RWPE1 (cell line): ENCODE data around the gene EXOSC10.

Source experiments
- CTCF ChIA-PET: fragments of 350-600 bp; sonication (Branson Sonifier 250); formaldehyde crosslinking; extraction: SDS; loops from one replicate; lab custom pipeline; 2021; lab: Yijun Ruan, JAX
- POLR2A ChIA-PET: fragments of 400-600 bp; formaldehyde crosslinking; extraction: SDS; loops from one replicate; lab custom pipeline; 2020; ENCODE audit warnings: antibody characterized with exemption; ENCODE audit not compliant: low non-redundant PET; lab: Yijun Ruan, JAX
- DNase-seq: peaks from one replicate; pipeline ENCODE4 v3.0.0; 2012; ENCODE audit warnings: low spot score
- H3K27ac ChIP-seq: fragments of 450-650 bp; 2 replicates; pipeline ENCODE4 v1.5.1; 2017
- CTCF ChIP-seq: fragments of 450-650 bp; conservative IDR thresholded peaks from 2 replicates; pipeline ENCODE4 v1.5.1; 2017; ENCODE audit warnings: low read depth, mild to moderate bottlenecking

The EXOSC10 gene

GRCh38 chr1:11142618-11143391, 43.1 kb upstream of the EXOSC10 start:
- no peak for DNase-seq
- ChIA-PET POLR2A (no interaction called here), CTCF (no interaction called here)
- H3K27ac ChIP-seq, result no peak overlapping the region
- TF ChIP-seq CTCF, result no peak

DNA sequence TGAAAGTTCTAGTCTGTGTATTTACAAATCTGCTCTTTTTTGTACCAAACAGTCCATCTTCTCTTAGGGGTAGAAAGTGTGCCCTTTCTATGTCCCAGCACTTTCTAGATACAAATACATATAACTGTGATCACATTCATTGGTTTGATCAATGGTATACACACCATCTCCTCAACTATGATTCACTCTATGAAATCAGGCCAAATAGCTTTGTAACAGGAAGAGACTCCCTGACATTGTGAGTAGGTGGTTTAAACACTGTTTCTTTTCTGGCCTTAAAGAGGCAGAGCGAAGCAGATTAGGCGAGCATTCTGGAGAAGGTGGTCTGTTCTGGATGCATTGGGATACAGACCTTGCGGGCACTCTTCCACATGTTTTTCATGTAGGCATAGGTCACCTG, 39.3 kb upstream of the EXOSC10 start:
- DNase-seq, result no peak
- ChIA-PET CTCF (interaction anchor here (0.6 kb wide), 1 partner anchor 272 kb away, joined by 3 read pairs; no protein-coding TSS in a partner anchor), POLR2A (no interaction called here)
- no peak for TF ChIP-seq CTCF
- H3K27ac ChIP-seq, result peak overlapping the region; percentile 67

GRCh38 chr1:11138029-11138428, 38.4 kb upstream of the EXOSC10 start:
- ChIA-PET CTCF (no interaction called here), POLR2A (no interaction called here)
- no peak overlapping the region for H3K27ac ChIP-seq
- no peak for DNase-seq
- TF ChIP-seq CTCF, result no peak

DNA sequence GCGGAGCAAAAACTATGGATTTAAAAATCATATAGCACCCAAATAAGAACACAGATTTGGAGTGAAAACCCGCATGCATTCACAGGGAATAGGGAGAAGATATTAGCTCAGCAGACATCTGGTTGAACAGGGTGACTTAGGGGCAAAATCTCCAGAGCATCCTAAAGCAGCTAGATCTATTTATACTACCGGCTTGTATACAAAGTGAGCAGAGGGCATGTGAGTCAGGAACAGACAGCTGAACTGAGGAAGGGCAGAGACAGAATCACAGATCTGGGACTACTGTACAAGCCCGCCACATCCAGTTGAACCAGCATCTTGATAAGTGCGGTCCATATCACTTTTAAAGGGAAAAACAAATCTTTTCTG, 35.2 kb upstream of the EXOSC10 start:
- ChIA-PET POLR2A (interaction anchor here (0.5 kb wide), 1 partner anchor 17 kb away, joined by 4 read pairs; no protein-coding TSS in a partner anchor), CTCF (no interaction called here)
- H3K27ac ChIP-seq, result no peak overlapping the region
- DNase-seq, result no peak
- TF ChIP-seq CTCF, result no peak

DNA sequence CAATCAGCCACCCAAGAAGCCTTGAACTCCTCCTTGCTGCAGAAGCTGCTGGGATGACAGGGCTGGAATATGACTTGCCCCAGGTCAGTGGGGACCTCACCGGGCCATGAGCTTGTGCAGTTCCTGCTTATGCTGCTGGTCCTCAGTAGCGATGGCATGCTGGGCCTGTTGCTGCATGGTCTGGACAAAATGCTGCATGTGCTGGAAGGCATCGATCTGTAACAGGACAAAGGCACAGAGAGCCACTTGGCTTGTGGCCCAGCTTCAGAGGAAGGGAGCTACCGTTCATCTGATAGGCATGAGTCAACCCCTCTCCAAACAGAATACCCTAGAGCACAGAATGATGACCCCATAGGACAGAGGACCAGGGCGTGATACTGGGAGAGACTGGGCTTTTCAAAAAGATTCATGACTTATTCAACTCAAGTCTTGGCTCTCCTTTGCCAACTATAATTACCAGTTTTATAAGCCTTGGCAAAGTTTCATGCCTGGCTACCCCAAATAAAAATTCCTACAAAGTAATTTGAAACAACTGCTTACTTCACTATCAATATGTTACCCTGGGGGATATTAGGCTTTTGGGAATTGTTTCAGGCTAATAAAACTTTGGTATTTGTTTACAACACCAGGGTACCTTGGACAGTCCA, 34.7 kb upstream of the EXOSC10 start:
- no peak for TF ChIP-seq CTCF
- CTCF ChIA-PET, result no interaction called here
- DNase-seq, result peak; percentile 67
- peak overlapping the region; percentile 83 for H3K27ac ChIP-seq
- POLR2A ChIA-PET, result interaction anchor here (0.5 kb wide), 1 partner anchor 16 kb away, joined by 4 read pairs; no protein-coding TSS in a partner anchor

DNA sequence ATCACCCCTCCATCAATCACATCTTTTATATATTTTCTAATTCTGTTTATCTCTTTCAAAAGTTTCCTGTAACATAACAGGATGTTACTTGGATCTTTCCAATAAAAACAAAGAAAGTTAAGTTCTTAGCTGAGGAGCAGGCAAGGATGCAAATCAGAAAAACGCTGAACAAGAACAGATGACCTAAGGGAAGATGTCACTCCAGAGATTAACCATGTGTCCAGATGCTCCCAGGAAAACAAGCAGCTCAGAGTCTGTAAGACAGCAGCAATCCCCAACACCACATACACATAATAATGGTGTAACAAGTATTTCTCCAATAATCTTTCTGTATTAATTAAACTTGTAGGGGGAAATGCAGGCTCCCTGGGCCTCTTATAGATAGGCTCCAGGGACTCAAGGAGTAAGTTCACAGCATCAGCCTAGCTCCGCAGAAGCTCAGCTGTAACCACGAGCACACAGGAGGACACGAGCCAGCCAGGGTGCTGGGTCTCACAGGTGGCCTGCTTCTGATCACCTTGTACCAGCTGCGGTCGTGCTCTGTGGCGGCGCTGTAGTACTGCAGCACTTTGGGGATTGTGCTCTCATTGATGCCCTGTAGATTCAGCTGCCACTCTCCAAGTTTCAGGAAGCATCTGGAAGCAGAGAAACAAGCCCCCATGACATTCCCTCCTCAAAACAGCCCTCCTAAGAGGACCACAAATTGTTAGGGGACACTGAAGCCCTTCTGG, 33.1 kb upstream of the EXOSC10 start:
- no peak overlapping the region for H3K27ac ChIP-seq
- POLR2A ChIA-PET, result no interaction called here
- no peak for DNase-seq
- CTCF ChIA-PET, result interaction anchor here (0.5 to 1.3 kb wide), 2 partner anchors 35 to 95 kb away, joined by 3 to 4 read pairs; no protein-coding TSS in a partner anchor
- no peak for TF ChIP-seq CTCF
